Sciatic nerve (tissue), 2 donors: ENCODE measurements around the gene CRABP1. TPM values are rescaled to one million over a fixed set of nuclear protein-coding genes. Genes with fewer than 3 reads are reported as not detected.

Experiments
- ATAC-seq: fragments of 200-7000 bp; cut with Tn5 transposase; one replicate; pipeline ENCODE4 v1.9.1; 2020; ENCODE audit warnings: mild to moderate bottlenecking, moderate library complexity
- DNase-seq: peaks from one replicate; pipeline ENCODE4 v3.0.0-alpha.2; 2020; ENCODE audit warnings: low spot score
- intact Hi-C: fragments of 100-400 bp; cut with DNase I; formaldehyde crosslinking; loops from one replicate; pipeline ENCODE4 v1.14.2; 2022
- total RNA-seq: library from RNA; stranded (reverse); fragmentation: NEBNext Ultra II Directional; extraction: Animal tissue kit (Norgen Biotek cat#: 25700); gene quantifications from one replicate; pipeline ENCODE4 v1.2.1, GENCODE V29; 2021
- donor health status: DM: no; HTN: no; CAD: no.
- donor health status: DM: no; HTN: no; CAD: no.

CRABP1 gene
- total RNA-seq, 1 donor from 2014 or later = 28.8 TPM

DNA sequence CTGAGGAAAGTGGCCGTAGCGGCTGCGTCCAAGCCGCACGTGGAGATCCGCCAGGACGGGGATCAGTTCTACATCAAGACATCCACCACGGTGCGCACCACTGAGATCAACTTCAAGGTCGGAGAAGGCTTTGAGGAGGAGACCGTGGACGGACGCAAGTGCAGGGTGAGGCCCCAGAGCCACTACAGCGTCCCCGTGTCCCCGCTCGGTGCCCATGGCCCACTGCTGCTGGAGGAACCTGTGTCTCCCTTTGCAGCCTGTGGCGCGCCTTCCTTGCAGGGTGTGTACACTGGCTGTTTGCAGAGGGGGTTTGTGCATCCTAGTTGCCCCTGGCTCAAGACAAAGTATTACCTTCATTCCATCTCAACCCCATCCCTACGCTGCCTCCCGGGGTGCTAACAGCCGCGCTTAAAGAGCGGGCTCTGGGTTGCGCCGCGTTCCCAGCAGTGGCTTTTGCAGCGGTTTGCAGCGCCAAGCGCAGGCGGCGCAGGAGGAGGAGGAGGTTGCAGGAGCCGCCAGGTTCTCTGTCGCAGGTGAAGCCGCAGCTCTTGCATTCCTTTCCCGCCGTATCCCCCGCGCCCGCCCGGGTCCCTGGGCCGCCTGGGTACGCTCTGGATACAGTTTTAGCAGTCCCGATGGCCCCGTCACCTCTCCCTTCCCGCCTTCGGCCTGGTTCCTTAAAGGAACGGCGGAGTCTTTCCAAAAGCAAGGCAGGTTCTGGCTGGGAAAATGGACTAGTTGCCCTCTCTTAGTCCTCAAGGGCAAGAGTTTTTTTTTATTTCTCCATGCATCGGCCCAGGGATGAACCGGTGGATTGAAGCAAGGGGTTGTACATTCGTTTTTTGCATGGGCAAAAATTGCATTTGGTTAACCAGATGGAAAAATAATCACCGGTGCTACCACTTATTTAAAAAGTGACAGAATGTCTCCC lies 1.2 kb downstream of the CRABP1 start:
- DNase-seq = no peak
- peak; percentile 41 for ATAC-seq

DNA sequence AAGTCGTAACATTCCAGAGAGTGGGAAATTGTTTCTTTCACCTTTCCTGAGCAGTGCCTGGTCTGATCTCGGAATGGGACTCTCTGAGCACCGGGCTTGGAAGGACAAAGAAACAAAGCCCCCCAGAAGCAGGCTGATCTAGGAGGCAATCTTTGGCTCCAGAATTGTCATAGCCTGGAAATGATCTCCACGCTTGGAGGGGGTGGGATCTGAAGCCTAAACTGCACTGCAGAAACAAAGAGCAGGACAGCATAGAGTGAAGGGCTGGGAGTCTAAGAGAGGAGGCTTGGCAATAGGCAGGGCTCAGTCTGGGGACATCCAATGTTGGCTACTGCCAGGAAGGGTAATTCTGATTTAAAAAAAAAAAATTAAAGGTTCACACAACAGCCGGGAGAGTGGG lies 1.9 kb downstream of the CRABP1 start:
- intact Hi-C loops = no loop called here
- DNase-seq (no peak), ATAC-seq (no peak)

More for the DNA sequence above, 1.2 kb downstream of the CRABP1 start:
- intact Hi-C loops = no loop called here

DNA sequence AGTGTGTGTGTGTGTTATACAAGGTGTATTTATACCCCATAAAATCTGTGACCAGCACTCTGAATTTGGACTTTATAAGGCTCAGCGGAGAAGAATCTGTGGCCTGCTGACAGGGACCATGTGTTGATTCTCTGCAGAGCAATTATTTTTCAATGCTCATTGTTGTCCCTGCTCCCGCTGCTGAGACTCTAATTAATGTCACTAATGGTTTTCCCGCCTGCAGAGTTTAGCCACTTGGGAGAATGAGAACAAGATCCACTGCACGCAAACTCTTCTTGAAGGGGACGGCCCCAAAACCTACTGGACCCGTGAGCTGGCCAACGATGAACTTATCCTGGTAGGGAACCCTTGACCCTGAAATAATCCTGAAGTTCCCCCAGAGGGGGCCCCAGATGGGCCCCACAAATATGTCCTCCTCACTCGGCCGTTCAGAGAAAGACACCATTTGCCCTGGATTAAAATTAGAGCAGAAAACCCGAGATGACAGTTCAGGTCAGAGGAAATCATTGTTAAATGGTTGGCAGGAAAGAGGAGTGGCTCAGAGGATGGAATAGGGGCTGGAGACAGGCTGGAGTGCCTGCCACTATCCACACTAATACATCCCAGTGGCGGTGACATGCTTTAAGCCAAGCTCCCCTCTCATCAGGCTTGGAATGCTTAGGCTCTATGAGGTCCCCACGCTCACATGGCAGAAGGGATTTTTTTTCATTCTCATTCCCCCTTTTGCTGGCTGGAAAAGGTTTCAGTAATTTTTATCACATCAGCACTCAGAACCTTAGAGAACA lies 3.3 kb downstream of the CRABP1 start:
- no peak for DNase-seq
- intact Hi-C loops = no loop called here
- ATAC-seq = no peak

DNA sequence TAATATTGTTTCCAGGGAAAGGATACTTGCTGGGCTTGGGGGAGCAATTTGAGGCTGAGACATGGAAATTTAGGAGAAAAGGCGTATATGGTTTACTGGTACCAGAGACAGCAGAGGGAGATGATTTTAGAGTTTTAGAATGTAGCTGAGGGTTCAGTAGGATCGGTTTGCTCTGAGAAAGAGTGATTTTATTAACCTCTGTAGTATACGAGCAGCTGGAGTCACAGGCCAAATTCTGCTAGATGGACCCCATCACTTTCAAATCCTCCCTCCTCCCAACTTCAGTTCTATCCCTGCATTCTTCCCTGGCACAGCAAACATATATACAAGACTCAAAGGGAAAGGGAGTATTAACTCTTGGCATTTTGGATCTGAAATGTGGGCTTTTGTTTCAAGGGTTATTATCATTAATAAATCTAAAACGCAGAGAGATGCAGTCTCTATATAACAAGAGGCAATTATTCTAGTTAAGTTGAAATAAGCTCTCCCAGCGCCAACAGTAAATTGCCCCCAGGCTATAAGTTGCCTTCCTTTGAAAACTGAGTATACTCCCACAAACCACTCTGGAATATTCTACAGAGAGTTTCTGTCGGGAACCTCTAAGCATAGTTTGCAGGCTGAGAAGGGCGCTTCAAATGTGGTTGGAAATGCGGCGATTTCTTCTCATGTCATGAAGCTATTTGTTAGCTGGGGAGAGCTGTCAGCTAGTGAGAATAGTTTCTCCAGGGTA lies 5.4 kb downstream of the CRABP1 start:
- intact Hi-C loops = no loop called here
- DNase-seq (no peak), ATAC-seq (no peak)

DNA sequence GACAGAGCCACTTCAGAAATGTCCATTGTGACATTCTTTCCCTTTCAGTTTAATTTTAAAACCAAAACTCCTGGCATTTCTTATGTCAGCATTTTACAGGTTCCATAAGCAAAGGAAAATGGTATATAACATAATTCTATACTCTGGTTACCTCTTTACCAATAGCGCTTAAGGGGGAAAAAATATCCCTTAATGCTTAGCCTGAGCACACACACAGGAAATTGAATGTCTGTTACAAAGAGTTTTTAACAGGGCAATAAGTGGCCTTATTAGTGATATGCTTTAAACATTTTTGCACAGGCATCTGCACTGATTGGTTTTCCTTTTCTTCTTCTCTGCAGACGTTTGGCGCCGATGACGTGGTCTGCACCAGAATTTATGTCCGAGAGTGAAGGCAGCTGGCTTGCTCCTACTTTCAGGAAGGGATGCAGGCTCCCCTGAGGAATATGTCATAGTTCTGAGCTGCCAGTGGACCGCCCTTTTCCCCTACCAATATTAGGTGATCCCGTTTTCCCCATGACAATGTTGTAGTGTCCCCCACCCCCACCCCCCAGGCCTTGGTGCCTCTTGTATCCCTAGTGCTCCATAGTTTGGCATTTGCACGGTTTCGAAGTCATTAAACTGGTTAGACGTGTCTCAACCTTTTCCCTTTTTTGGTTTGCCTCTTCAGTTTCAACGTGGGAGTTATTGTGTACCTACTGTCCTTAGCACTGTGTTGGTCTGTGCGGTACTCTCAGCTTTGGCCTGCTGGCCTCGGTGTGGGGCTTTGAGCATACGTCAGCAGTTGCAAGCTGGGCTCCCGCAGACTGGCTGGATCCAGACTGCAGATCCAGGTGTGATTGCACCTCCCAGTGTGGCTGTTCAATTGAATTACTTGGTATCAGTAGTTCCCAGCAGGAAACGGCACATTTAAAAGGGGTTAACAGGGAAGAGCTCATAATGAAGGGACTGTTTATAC lies 7.7 kb downstream of the CRABP1 start:
- no peak for DNase-seq
- intact Hi-C loops = no loop called here
- no peak for ATAC-seq

DNA sequence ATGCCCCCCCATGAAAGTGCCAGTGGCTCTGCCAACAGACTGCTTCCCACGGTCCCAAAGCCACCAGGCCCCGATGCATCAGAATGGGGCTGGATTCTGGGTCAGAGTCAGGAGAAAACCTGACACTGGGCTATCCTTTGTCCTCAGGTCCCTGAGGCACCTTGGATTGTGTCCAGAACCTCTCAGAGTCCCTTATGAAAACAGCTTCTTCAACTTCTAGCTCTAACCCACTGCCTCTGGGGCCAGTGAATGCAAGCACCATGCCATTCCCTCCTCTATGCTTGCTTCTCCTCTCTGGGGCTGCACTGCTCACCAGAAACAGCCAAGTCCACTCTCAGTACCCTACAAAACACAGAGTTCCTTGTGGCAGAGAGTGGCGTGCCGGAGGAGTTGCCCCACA lies 9.9 kb downstream of the CRABP1 start:
- DNase-seq (no peak), ATAC-seq (no peak)
- intact Hi-C loops = no loop called here

DNA sequence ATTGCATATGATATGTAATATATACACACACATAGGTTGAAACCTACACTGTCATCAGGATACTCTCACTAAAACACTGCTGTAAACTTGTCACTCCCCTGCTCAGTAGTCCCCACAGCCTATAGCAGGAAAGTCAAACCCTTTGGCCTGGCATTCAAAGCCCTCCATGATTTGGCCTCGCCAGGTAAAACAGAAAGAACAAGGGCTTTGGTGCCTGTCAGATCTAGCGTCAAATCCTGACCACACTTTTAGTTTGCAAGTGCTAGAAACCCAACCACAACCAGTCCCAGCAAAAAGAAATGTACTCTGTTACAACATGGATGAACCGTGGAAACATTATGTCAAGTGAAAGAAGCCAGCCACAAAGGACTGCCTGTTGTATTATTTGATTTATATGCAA lies 11.4 kb downstream of the CRABP1 start:
- intact Hi-C loops = no loop called here
- DNase-seq = no peak
- no peak for ATAC-seq

DNA sequence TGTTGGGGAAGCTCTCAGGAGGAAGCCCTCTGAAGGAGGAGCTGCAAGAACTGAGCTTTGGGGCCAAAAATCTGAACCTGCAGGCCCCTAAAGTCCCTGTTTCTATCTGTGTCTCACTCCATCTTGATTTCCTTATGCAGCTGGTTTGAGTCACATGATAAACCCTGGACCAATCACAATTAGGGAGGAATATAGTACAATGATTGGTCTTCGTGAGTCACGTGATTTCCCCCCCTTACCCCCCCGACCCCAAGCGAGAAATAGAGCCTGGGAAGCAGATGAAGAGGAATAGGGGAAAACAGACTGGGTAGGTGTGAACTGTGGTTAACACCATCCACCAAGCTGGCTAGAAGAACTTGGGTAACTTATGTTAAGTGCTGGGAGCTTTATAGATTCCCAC lies 12.9 kb downstream of the CRABP1 start:
- intact Hi-C loops = no loop called here
- ATAC-seq (no peak), DNase-seq (no peak)

DNA sequence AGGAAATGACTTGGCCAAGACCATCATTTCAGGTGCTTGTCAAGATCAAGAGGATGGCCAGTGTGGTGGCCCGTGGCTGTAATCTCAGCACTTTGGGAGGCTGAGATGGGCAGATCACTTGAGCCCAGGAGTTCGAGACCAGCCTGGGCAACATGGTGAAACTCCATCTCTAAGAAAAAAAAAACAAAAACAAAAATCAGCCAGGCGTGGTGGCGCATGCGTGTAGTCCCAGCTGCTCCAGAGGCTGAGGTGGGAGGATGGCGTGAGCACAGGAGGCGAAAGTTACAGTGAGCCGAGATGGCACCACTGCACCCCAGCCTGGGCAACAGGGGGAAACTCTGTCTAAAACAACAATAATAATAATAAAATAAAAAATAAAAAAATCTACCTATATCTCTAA lies 15.0 kb downstream of the CRABP1 start:
- ATAC-seq (no peak), DNase-seq (no peak)
- intact Hi-C loops = no loop called here

DNA sequence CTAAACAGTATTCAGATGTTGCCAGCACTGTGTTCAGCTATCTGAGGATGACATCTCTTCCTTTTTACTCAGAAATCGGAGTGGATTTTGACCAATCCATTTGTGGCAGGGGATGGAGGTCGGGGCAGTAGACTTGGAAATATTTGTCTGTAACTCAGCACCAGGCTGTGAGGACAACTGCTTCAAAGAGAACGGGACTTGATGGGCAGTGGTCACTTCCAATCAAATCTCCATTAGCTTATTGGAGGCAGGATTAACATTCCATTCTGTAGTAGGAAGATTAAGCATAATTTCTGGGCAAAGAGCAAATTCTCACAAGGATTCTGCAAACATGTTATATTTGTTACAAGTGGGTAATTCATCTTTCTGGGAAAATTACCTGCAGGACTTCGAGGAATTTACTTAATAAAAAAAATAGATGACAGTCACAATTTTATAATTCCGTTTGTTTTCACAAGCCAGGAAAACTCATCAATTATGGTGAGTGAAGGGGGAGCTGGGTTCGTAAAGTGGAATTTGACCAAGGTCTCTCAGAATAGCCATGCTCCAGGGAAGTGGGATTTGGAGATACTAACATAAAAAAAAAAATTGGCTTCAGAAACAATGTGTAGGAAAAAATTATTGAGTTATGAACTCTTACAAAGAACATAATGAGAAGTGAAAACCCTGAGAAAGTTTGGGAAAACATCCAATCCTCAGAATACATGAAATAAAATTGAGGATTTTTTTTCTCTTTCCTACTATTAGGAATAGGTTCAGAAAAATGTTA lies 18.1 kb downstream of the CRABP1 start:
- intact Hi-C loops = no loop called here
- ATAC-seq (no peak), DNase-seq (no peak)

DNA sequence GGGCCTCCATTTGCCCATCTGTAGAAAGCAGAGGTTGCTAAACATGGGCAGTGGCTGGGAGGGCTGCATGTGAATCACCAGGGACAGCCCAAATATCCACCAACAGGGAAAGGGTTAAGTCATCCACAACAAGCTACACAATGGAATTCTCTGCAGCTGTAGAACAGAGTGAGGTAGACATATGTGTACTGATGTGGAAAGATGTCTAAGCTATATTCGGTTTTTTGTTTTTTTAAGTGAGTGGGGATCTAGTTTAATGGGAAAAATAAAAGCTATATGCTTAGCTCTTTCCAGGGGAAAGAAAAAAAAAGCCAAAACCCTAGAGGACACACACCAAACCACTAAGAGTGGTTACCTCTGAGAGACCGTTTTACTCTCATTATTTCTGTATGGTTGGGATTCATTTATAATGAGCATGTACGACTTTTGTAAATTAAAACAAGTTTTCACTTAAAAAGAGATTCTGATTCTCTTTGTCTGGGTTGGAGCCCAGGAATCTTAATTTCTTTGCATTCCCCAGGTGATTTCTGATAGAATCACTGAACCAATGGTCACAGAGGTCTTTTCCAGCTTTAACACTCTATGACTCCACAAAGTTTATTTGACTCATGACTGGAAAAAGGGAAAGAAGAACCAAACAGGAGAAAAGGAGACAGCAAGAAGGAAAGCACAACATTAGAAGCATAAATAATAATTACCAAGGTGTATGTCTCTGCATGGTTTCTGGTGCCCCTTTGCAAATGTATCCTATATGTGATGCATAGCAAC lies 19.1 kb downstream of the CRABP1 start:
- DNase-seq (peak; percentile 30), ATAC-seq (no peak)
- intact Hi-C loops = no loop called here

DNA sequence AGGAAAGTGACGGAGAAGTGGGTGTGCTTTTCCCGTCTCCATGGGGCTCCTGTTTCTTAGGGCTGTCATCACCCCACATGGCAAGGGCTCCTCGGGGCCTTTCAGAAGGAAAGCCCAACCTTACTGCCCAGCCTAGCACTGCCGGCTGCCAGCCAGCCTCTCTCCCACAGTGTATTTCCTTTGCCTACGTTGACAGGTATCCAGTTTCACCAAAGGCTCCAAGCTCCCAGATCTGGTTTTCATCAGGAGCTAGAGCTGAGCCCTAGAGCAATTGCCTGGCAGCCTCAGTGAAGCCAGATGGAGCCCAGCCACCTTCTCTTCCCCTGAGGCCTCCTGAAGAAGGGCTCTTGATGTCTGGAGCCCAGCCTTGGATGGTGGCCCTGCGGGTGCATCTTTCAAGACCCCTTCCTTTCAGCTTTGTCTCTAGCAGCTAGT lies 20.2 kb downstream of the CRABP1 start:
- peak; percentile 47 for DNase-seq
- intact Hi-C loops = no loop called here
- peak; percentile 52 for ATAC-seq

DNA sequence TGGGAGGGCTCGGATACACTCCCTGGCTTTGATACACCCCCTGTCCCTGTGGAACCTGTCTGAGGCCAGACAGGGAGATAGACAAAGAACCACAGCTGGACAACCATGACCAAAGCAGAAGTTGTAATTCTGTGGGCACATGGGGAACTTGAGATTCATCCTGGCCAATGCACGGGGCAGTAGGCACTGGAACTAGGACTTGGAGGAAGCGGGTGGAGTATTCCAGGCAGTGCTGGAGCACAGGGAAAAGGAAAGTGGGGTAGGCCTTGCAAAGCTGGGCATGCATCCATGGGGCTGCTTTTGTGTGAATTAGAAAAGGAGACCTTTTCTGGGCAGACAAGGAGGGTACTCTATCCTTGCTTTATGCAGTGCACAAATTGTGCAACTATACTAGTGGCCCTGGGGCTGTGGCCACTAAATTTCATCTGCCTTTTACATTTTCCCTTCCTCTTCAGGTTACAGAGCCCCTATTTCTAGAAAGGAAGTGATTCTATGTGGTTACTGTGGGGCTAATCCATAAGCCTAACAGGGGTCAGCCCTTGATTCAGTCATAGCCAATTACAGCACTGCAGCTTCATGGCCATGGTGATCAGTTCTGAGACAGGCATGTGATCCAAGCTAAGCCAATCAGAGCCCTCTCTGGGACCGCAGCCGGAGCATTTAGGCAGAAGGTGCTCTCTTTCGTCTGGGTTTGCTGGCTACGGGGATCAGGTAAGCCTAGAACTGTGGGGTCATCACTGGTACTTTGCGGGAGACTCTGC lies 21.0 kb downstream of the CRABP1 start:
- DNase-seq (peak; percentile 51), ATAC-seq (peak; percentile 31)
- intact Hi-C loops = no loop called here

DNA sequence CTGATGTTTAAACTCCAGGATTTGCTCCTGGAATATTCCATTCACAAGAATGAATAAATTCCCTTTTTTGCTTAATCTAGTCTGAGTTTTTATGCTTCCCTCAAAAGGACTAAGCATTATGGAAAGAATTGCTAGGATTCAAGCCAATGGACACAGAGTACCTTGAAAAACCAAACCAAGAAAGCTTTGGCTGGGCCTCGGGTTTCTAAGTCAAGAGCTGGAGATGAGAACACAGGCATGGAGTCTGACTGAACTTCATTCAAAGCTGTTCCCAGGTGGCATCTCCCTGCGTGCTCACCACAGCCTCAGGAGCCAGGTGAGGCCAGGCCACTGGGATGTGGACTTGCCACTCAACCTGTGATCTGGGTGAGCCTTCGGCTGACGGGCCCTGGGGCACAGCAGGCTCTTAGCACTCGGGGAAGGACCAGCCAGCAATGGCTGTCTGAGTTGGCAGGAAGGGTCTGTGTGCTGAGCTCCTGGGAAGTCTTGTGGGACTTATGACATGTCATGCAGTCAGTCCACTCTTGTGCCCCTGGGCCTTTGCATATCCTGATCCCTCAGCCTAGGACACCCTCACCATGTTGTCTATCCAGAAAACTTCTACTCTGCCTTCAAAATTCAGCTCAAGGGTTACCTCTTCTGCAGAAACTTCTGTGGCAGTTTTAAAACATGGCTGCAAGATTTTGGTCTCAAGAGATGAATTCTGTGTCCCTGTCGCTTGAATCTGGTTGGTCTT lies 21.8 kb downstream of the CRABP1 start:
- no peak for ATAC-seq
- intact Hi-C loops = no loop called here

DNA sequence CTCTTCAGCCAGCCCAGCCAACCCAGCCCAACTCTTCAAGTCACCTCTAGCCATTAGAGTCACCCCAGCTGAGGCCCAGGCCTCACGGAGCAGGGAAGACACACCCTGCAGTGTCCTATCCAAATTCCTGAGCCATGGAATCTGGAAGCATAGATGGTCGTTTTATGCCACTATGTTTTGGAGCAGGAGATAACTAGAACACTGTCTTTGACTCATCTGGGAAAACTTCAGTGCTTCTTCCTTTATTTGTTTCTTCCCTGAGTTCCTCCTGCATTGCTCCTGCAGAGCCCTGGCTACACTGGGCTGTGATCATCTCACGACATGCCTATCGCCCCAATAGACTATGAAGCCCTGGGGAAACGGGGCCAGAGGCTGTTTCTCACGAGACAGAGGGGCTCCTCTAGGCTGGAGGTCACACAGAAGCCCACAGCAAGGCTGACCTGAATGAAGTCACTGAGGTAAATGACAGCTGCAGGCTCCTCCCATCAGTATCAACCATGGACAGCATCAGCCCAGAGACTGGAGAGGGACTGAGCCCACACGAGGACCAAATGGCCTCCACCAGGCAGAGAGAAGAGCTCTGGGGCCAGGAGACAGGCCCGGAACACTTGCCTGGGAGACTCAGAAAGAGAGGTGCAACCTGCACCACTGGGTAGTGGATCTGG lies 22.7 kb downstream of the CRABP1 start:
- intact Hi-C loops = no loop called here
- ATAC-seq = no peak
- DNase-seq = peak; percentile 47

More for the DNA sequence above, 21.8 kb downstream of the CRABP1 start:
- DNase-seq = peak; percentile 41
